Activated effector memory CD4-positive, alpha-beta T cell treated with Interleukin-2 at 50 U/mL for 16 hours (primary cell): ENCODE data around the gene ITGA7.

ENCODE experiments used
- DNase-seq: peaks from one replicate; pipeline ENCODE4 v3.0.0-alpha.2; 2020

ITGA7 gene

DNA sequence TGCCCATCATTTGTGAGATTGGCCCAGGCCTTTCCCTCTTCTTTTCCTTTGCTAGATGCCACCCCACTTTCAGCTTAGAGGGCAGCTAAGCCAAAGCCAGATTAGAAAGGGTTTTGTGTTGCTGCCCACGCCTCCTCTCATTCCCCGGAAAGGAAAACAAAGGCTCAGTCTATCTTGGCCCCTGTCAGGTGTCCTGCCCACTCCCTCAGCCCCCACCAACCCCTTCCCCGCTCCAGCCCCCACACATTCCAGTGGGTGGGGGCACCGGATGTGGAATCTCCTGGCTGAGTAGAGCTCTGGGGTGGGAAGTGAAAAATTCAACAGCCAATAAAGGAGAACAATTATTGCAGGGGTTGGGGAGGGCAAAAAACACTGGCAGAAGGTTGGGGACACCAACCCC is 10.3 kb upstream of the ITGA7 start:
- no peak for DNase-seq

GRCh38 chr12:55717011-55718007 is 9.6 kb upstream of the ITGA7 start:
- no peak for DNase-seq

GRCh38 chr12:55716582-55716957 is 8.9 kb upstream of the ITGA7 start:
- DNase-seq, result no peak

- peak; percentile 87 for DNase-seq
These were observed 8.3 kb upstream of the ITGA7 start, which contains the start of gene BLOC1S1 for GRCh38 chr12:55715833-55716581. TSS of gene BLOC1S1 (plus strand) at chr12:55716046. CDS start at chr12:55716052, 6 bp downstream.

- DNase-seq, result no peak
These were observed 7.6 kb upstream of the ITGA7 start for GRCh38 chr12:55715169-55715764.

DNA sequence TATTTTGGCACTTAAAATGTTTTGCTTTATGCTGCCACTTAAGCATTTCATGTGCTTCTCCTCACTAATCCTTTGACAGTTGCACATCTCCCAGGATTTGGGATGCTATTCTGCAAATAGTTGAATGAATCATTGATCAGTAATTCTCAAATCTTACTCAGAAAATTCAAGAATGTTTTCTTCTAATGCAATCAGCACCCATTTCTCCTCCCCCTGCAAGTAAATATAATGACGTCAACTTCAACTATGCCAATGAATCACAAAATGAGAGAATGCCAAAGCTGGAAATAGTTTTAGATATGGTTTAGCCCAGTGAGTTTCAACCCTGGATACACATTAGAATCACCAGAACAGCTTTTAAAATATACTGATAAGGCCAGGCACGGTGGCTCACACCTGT is 6.0 kb upstream of the ITGA7 start:
- no peak for DNase-seq

- DNase-seq, result no peak
These were observed 5.2 kb upstream of the ITGA7 start for GRCh38 chr12:55712700-55713415.

- DNase-seq, result no peak
These were observed 4.3 kb upstream of the ITGA7 start for GRCh38 chr12:55711786-55712553.

GRCh38 chr12:55708695-55709233 is 1.1 kb upstream of the ITGA7 start:
- DNase-seq, result no peak

- DNase-seq, result no peak
These were observed 459 bp downstream of the ITGA7 start for GRCh38 chr12:55707219-55707671.

DNA sequence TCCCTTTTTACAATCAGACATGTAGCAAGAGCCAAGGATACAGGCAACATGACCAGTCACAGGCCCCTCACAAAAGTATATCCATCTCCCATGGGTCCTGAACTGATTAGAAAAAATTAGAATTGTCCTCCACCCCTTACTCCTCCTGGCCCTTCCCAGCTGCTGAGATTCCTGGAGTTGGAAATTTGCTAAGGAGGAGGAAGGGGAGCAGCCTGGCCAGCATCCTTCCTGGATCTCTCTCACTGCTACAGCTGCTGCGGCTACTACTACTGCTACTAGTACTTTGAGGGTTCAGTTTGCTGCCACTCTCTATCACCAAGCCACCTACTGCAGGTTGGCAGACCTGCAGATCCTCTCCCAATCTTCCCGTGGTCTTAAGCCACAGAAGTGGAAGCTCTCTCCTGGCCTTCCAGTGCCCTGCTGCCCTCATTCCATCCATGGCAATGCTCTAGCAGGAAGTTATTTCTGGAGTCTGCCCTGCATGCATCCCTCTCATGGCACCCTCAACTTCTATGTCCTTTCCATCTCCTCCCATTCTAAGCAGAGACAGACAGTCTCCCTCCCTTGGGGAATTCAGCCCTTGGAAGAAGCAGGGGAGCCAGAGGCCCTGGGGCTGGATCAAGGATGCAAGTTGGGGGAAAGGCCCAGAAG is 1.0 kb downstream of the ITGA7 start:
- DNase-seq, result no peak

- DNase-seq, result no peak
These were observed 1.8 kb downstream of the ITGA7 start for GRCh38 chr12:55705782-55706402.

DNA sequence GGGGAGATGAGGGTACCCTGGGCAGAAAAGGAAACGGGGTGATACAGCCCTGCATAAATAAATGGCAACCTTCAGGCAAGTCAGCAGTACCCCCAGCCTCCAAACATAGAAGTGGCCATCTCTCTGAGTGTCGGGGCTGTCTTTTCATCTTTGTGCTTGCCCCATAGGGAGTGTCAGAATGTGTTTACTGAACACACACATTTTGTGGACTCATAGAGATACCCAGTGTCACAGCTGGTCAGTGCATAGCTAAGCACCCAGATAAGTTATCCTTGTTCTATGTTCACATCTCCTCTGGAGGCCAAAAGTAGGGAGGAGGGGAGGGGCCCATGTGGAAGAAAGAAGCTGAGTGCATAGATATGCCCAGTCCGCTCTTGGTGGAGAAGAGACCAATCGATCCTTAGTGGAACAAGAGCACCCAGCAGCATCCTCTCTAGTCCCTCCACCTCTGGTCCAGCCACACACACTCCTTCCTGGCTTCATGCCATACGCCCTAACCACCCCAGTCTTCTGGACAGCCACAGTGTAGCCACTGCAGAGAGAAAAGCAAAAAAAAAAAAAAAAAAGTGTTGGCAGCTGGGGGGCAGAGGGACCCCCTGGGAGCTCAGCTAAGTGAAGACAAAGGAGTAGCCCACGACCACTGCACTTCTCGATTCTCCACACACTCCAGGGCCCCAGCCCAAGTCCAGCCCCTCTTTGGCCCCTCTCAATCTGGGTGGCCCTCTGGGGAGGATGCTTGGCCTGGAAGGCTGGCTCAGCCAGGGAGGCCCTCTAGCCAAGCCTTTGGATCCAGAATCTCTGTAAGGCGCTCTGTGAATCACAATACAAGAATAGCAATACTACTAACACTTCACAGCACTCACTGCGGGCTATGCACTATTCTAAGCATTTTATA is 2.6 kb downstream of the ITGA7 start:
- DNase-seq, result no peak

GRCh38 chr12:55703901-55704761 is 3.6 kb downstream of the ITGA7 start:
- no peak for DNase-seq

DNA sequence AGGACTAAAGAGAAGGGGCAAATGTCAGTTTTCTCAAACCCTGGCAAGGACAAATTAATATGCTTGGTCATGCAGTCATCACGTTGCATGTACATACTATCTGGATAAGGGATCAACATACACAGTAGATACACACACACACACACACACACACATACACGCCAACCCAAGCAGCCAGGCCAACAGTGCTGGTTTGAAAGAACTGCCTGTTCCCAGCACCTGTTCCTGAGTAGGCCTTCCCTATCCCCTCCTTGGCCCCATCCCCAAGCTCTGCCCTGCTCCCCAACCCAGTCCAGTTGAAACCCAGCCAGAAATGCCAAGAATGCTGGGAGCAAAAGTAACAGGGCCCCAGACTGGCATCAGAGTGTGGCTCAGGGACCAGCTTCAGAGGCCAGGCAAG is 4.4 kb downstream of the ITGA7 start:
- no peak for DNase-seq

- no peak for DNase-seq
These were observed 4.8 kb downstream of the ITGA7 start for GRCh38 chr12:55702861-55703260.

GRCh38 chr12:55700255-55701018 is 7.3 kb downstream of the ITGA7 start:
- no peak for DNase-seq
